Astrocyte of the spinal cord (primary cell): Measurements from ENCODE around the gene ST6GALNAC3.

ENCODE experiments used
- DNase-seq: peaks from one replicate; pipeline ENCODE4 v3.0.0; 2011; ENCODE audit warnings: low read depth, low spot score
- H3K4me3 ChIP-seq: 2 replicates; pipeline ENCODE4 v1.5.1; 2011; ENCODE audit warnings: low read depth, mild to moderate bottlenecking, low read length, moderate library complexity
- CTCF ChIP-seq: IDR thresholded peaks from 2 replicates; pipeline ENCODE4 v1.5.1; 2012; ENCODE audit warnings: low read depth, mild to moderate bottlenecking, low read length, inconsistent platforms
- in situ Hi-C: cut with HindIII; loops from 2 replicates; pipeline ENCODE4 v1.10.0; 2017; ENCODE audit warnings: low sequenced_read_pairs

Gene ST6GALNAC3

GRCh38 chr1:76508871-76509270 is 434.3 kb downstream of the ST6GALNAC3 start:
- no peak for TF ChIP-seq CTCF
- no peak for DNase-seq
- H3K4me3 ChIP-seq, result no peak overlapping the region
- in situ Hi-C loops, result no loop called here

GRCh38 chr1:76510672-76511557 is 436.4 kb downstream of the ST6GALNAC3 start:
- no peak for DNase-seq

GRCh38 chr1:76511558-76512179 is 437.1 kb downstream of the ST6GALNAC3 start:
- H3K4me3 ChIP-seq, result no peak overlapping the region
- DNase-seq, result no peak
- TF ChIP-seq CTCF, result no peak
- in situ Hi-C loops, result no loop called here

More at GRCh38 chr1:76510672-76511557, 436.4 kb downstream of the ST6GALNAC3 start:
- H3K4me3 ChIP-seq, result no peak overlapping the region
- in situ Hi-C loops, result no loop called here
- TF ChIP-seq CTCF, result no peak

GRCh38 chr1:76530953-76531352 is 456.4 kb downstream of the ST6GALNAC3 start:
- no peak for TF ChIP-seq CTCF
- no peak for DNase-seq
- H3K4me3 ChIP-seq, result no peak overlapping the region
- in situ Hi-C loops, result no loop called here

- no peak for TF ChIP-seq CTCF
- in situ Hi-C loops, result no loop called here
- no peak for DNase-seq
These were observed 467.1 kb downstream of the ST6GALNAC3 start for GRCh38 chr1:76541618-76542017.

GRCh38 chr1:76542359-76542758 is 467.8 kb downstream of the ST6GALNAC3 start:
- no peak for DNase-seq
- no peak overlapping the region for H3K4me3 ChIP-seq
- in situ Hi-C loops, result no loop called here
- no peak for TF ChIP-seq CTCF

More at GRCh38 chr1:76541618-76542017, 467.1 kb downstream of the ST6GALNAC3 start:
- no peak overlapping the region for H3K4me3 ChIP-seq
